Thyroid gland (tissue), 4 donors: ENCODE measurements around the gene PAK1.

Source experiments
- CTCF ChIP-seq, 6 experiments: fragments of 200-600 bp in 3 of 6; fragments of 450-650 bp in 3 of 6; sonication (generic) in 3 of 6; IDR thresholded peaks; one replicate each; pipeline ENCODE4 v1.5.1; 2016 to 2019; ENCODE audit warnings: antibody characterized with exemption in 6 of 6, mild to moderate bottlenecking in 2 of 6, inconsistent platforms in 1 of 6, moderate library complexity in 1 of 6
- POLR2A ChIP-seq, 2 donors: fragments of 450-650 bp; IDR thresholded peaks; one replicate each; pipeline ENCODE4 v1.6.1; 2017; ENCODE audit warnings: antibody characterized with exemption in 2 of 2, mild to moderate bottlenecking in 2 of 2, moderate library complexity in 1 of 2

GRCh38 chr11:77402218-77402556, 71.7 kb downstream of the PAK1 start:
- no peak for TF ChIP-seq CTCF (IDR thresholded peaks at IDR 0.05)
- no peak for TF ChIP-seq POLR2A (IDR thresholded peaks at IDR 0.05)
